Stimulated activated CD8-positive, alpha-beta memory T cell treated with anti-CD3 and anti-CD28 coated beads, Interleukin-2, amount 100 ng/mL, for 48 hours (primary cell): ENCODE data around the gene FGFBP1.
"Not testable (repeated sequence)": the region's sequence is repeated elsewhere in the genome, so short reads cannot be mapped to it uniquely, and the experiment has no call there.

ENCODE experiments used
- DNase-seq, 2 donors: peaks; one replicate each; pipeline ENCODE4 v3.0.0-alpha.2; 2020; ENCODE audit warnings: low read depth in 2 of 2

The FGFBP1 gene

GRCh38 chr4:15945516-15945915, 7.0 kb upstream of the FGFBP1 start:
- no peak for DNase-seq

- DNase-seq = no peak
Observed at GRCh38 chr4:15944895-15945294, 6.4 kb upstream of the FGFBP1 start.

GRCh38 chr4:15942283-15942682, 3.7 kb upstream of the FGFBP1 start:
- DNase-seq = no peak

GRCh38 chr4:15938182-15938581, 358 bp downstream of the FGFBP1 start:
- DNase-seq = no peak

GRCh38 chr4:15936495-15936894, 2.0 kb downstream of the FGFBP1 start:
- no peak for DNase-seq

GRCh38 chr4:15935504-15936402, 2.8 kb downstream of the FGFBP1 start:
- DNase-seq = no peak

GRCh38 chr4:15934259-15934658, 4.3 kb downstream of the FGFBP1 start:
- no peak for DNase-seq

- DNase-seq = no peak
Observed at GRCh38 chr4:15931451-15932210, 6.9 kb downstream of the FGFBP1 start.

- no peak for DNase-seq
Observed at GRCh38 chr4:15930314-15930713, 8.2 kb downstream of the FGFBP1 start.

- DNase-seq = no peak
Observed at GRCh38 chr4:15929540-15929939, 9.0 kb downstream of the FGFBP1 start.

GRCh38 chr4:15928883-15929282, 9.7 kb downstream of the FGFBP1 start:
- no peak for DNase-seq

- DNase-seq = no peak
Observed at GRCh38 chr4:15926486-15926885, 12.1 kb downstream of the FGFBP1 start.

GRCh38 chr4:15925830-15926229, 12.7 kb downstream of the FGFBP1 start:
- no peak for DNase-seq

- DNase-seq = no peak
Observed at GRCh38 chr4:15921592-15921932, 17.0 kb downstream of the FGFBP1 start.

GRCh38 chr4:15920723-15921591, 17.6 kb downstream of the FGFBP1 start:
- no peak for DNase-seq

GRCh38 chr4:15918484-15919129, 19.9 kb downstream of the FGFBP1 start:
- no peak for DNase-seq

GRCh38 chr4:15917297-15917696, 21.2 kb downstream of the FGFBP1 start:
- no peak for DNase-seq

- not testable (repeated sequence) for DNase-seq
Observed at GRCh38 chr4:15916358-15916757, 22.2 kb downstream of the FGFBP1 start.

GRCh38 chr4:15914736-15915135, 23.8 kb downstream of the FGFBP1 start:
- no peak for DNase-seq

- DNase-seq = no peak
Observed at GRCh38 chr4:15914291-15914690, 24.2 kb downstream of the FGFBP1 start.

GRCh38 chr4:15913631-15913970, 24.9 kb downstream of the FGFBP1 start:
- no peak for DNase-seq
